ENCODE data around the gene NDUFA1. TPM values are rescaled to one million over a fixed set of nuclear protein-coding genes. Genes with fewer than 3 reads are reported as not detected.

NDUFA1 gene
- total RNA-seq (2013; cell fraction: nucleolus; rRNA removed), result 7.9 and 10.4 TPM in 2 replicates
- 114 and 143 TPM in 2 replicates for total RNA-seq (2014; rRNA removed)
- total RNA-seq (2014; rRNA removed; fragmentation: Illumina TruSeq; extraction: Trizol), result 244 and 255 TPM in 2 replicates
- total RNA-seq (2021), result 113 and 119 TPM in 2 replicates
- polyA plus RNA-seq (2011; ENCODE audit: low read depth), result 15.2 TPM
- polyA plus RNA-seq (2011; rRNA removed), result 369 and 506 TPM in 2 replicates
- 87.1 and 103 TPM in 2 replicates for polyA plus RNA-seq (2011; cell fraction: cytosol; rRNA removed)
- polyA plus RNA-seq (2011; cell fraction: nucleus; rRNA removed), result 87.5 and 115 TPM in 2 replicates
- polyA plus RNA-seq (2012), result 175 and 216 TPM in 2 replicates
- 109 and 116 TPM in 2 replicates for polyA plus RNA-seq (2014; fragmentation: Illumina TruSeq; extraction: Trizol)
- polyA plus RNA-seq (2014; fragmentation: Nextera tagmentation; extraction: Ambion mirVana), result 1,000 to 10,000 TPM in 1 of 2 experiments, 100 to 1,000 TPM in 1; 999 to 1,113 TPM
- polyA plus RNA-seq (2014; rRNA removed), result 205 and 215 TPM in 2 replicates
- polyA plus RNA-seq (2016; fragmentation: Nextera tagmentation; extraction: Ambion mirVana), result 100 to 1,000 TPM; 444 to 509 TPM
- polyA minus RNA-seq (2011; rRNA and poly(A)+ RNA removed), result 41.3 and 54.3 TPM in 2 replicates
- polyA minus RNA-seq (2011; cell fraction: cytosol; rRNA and poly(A)+ RNA removed), result 27.7 and 39.2 TPM in 2 replicates
- 5.8 and 10.1 TPM in 2 replicates for polyA minus RNA-seq (2011; cell fraction: nucleus; rRNA and poly(A)+ RNA removed)
- percentile 87 among the genes with signal in this experiment for Bru-seq, nascent RNA
- BruChase-seq, experiment 1, labeled RNA remaining after a 6-hour chase, result percentile 72 among the genes with signal in this experiment
- BruChase-seq, experiment 2, labeled RNA remaining after a 2-hour chase, result percentile 70 among the genes with signal in this experiment
- long read RNA-seq, experiment 1, transcript NDUFA1-201 (3 exons, 766 nt), result major isoform, 178 of 178 reads
- long read RNA-seq, experiment 1, partial matches to known transcripts, result 0 of 178 reads
- long read RNA-seq, experiment 1, other reads (novel, unspliced or antisense), result 0 of 178 reads
- long read RNA-seq, experiment 2, transcript NDUFA1-201 (3 exons, 766 nt), result major isoform, 263 of 266 reads
- long read RNA-seq, experiment 2, partial matches to known transcripts, result 2 of 266 reads
- long read RNA-seq, experiment 2, other reads (novel, unspliced or antisense), result 1 of 266 reads

- Histone ChIP-seq H3K27me3 (replicated peaks in 1 of 2; ENCODE audit: control insufficient read depth in 2 of 2, insufficient read depth in 2 of 2, low read length in 1 of 2) (no peaks in the 10 kb centered on the region), H3K4me2 (ENCODE audit: control insufficient read depth, insufficient read depth) (peak within 1 kb of the TSS; percentile 41; the same call in 1 of the 2 replicates), H3K9ac (ENCODE audit: control insufficient read depth, insufficient read depth, low read length) (peak within 1 kb of the TSS; percentile 95), H3K4me1 (ENCODE audit: control insufficient read depth, insufficient read depth, low read length) (no peaks in the 10 kb centered on the region), H3K79me2 (ENCODE audit: control insufficient read depth, insufficient read depth, low read length) (peaks cover 39% of the 10 kb centered on the region), H2AFZ (ENCODE audit: control insufficient read depth, low read depth, low read length) (peak within 1 kb of the TSS; percentile 82), H4K20me1 (ENCODE audit: control insufficient read depth, insufficient read depth) (no peaks in the 10 kb centered on the region), H3K27ac (ENCODE audit: control insufficient read depth, insufficient read depth) (peak within 1 kb of the TSS; percentile 91), H3K9me3 (replicated peaks; ENCODE audit: control insufficient read depth, insufficient read depth, low read length) (no peaks in the 10 kb centered on the region), H3K36me3 (ENCODE audit: control insufficient read depth in 2 of 2, insufficient read depth in 2 of 2, low read length in 1 of 2) (no peaks in the 10 kb centered on the region; a peak in 1 of 4 replicates), H3K4me3 (peak within 1 kb of the TSS; percentile 68)
- peak; percentile 87 for FAIRE-seq
- peak; percentile 95 for ATAC-seq
- in situ Hi-C loops (cut with MboI) (no loop called here), intact Hi-C loops (cut with micrococcal nuclease; ENCODE audit: unreplicated experiment) (loop anchor here (2.0 kb wide), 1 partner anchor 19 kb away; the partner anchor contains the start of gene UPF3B)
- ChIA-PET POLR2A (interaction anchor here (0.6 to 2.6 kb wide), 8 partner anchors 12 to 724 kb away, joined by 3 to 19 read pairs (median 4); partner anchors contain the start of genes RPL39 and UPF3B), RAD21 (ENCODE audit: unreplicated experiment) (interaction anchor here (0.9 to 2.8 kb wide), 5 partner anchors 19 to 117 kb away, joined by 3 to 21 read pairs (median 5); partner anchors contain the start of genes RPL39, SOWAHD and UPF3B), SMC1A (ENCODE audit: uncharacterized antibody, unreplicated experiment) (interaction anchor here (1.1 to 2.8 kb wide), 5 partner anchors 16 to 80 kb away, joined by 3 to 18 read pairs (median 5); partner anchors contain the start of genes RPL39 and UPF3B), CTCF (interaction anchor here (2.1 to 2.2 kb wide), 2 partner anchors 19 to 83 kb away, joined by 5 to 7 read pairs; partner anchors contain the start of gene UPF3B)
- TSS peak; percentile 85 for BruUV-seq (replicated peaks)
- peak; percentile 59 for DNase-seq (ENCODE audit: low read depth, low spot score)
- WGBS (ENCODE audit: insufficient coverage, insufficient replicate concordance, low lambda C conversion rate, missing lambda C conversion rate), result 45% methylated on average over 61 of the region's 62 CpGs
- TF ChIP-seq NFYB (IDR thresholded peaks at IDR 0.05; ENCODE audit: insufficient read depth, low read depth, low read length) (peak; percentile 41; the same call in 1 of the 2 replicates), EP300 (IDR thresholded peaks at IDR 0.05; ENCODE audit: borderline replicate concordance in 1 of 2, control insufficient read depth in 1 of 2, low read depth in 2 of 2, low read length in 2 of 2) (no peak), HDAC2 (IDR thresholded peaks at IDR 0.05) (no peak), ZSCAN29 (IDR thresholded peaks at IDR 0.05) (no peak), GATAD2B (conservative IDR thresholded peaks at IDR 0.05; ENCODE audit: low read depth) (0 out of 2 replicates have a peak, but pooled peaks have one; percentile 30), YY1 (IDR thresholded peaks at IDR 0.05; ENCODE audit: low read depth, low read length) (0 out of 2 replicates have a peak, but pooled peaks have one; percentile 13), ATF7 (IDR thresholded peaks at IDR 0.05; ENCODE audit: low read depth) (no peak), BCL11A (IDR thresholded peaks at IDR 0.05; ENCODE audit: low read depth, low read length) (no peak), BMI1 (IDR thresholded peaks at IDR 0.05; ENCODE audit: borderline replicate concordance) (no peak), SREBF1 (IDR thresholded peaks at IDR 0.05; ENCODE audit: low read length) (no peak), SMAD5 (IDR thresholded peaks at IDR 0.05; ENCODE audit: low read depth) (no peak; the same call in 1 of the 2 replicates), SREBF2 (IDR thresholded peaks at IDR 0.05; ENCODE audit: low read length) (no peak), TBL1XR1 (IDR thresholded peaks at IDR 0.05; ENCODE audit: low read depth, low read length) (0 out of 2 replicates have a peak, but pooled peaks have one; percentile 25), ETV6 (conservative IDR thresholded peaks at IDR 0.05 in 1 of 2, IDR thresholded peaks at IDR 0.05 in 1 of 2; ENCODE audit: borderline replicate concordance in 1 of 2, low read depth in 1 of 2) (no peak), STAT1 (conservative IDR thresholded peaks at IDR 0.05) (no peak), CEBPZ (IDR thresholded peaks at IDR 0.05; ENCODE audit: low read depth, low read length) (no peak)
These were observed at the start of gene NDUFA1, which contains the start of gene RNF113A for GRCh38 chrX:119871599-119872395. NDUFA1 (plus strand) TSS chrX:119871832; CDS start chrX:119871912, 80 bp downstream. RNF113A (minus strand) TSS chrX:119871733; CDS start chrX:119871613, 120 bp downstream.
